HK-2 (cell line): ENCODE measurements around the gene PYGB.
A peak's percentile ranks its signal among the peaks of the same experiment; 100 is the strongest.

Experiments
- DNase-seq: peaks from one replicate; pipeline ENCODE4 v3.0.0-alpha.2; 2018; ENCODE audit not compliant: unreplicated experiment

PYGB gene

GRCh38 chr20:25247956-25248785 lies at the start of gene PYGB:
PYGB (plus strand) TSS chr20:25248085; CDS start chr20:25248179, 94 bp downstream.
- DNase-seq, result peak; percentile 89

GRCh38 chr20:25198663-25199383 lies 49.1 kb upstream of the PYGB start:
- DNase-seq, result no peak

GRCh38 chr20:25199473-25200260 lies 48.2 kb upstream of the PYGB start:
- no peak for DNase-seq

GRCh38 chr20:25203089-25203488 lies 44.8 kb upstream of the PYGB start:
- no peak for DNase-seq

- no peak for DNase-seq
These were observed 44.0 kb upstream of the PYGB start for GRCh38 chr20:25203871-25204320.

- DNase-seq, result no peak
These were observed 43.2 kb upstream of the PYGB start for GRCh38 chr20:25204550-25205276.

- DNase-seq, result no peak
These were observed 42.4 kb upstream of the PYGB start for GRCh38 chr20:25205277-25206062.

- no peak for DNase-seq
These were observed 41.9 kb upstream of the PYGB start for GRCh38 chr20:25206063-25206403.

GRCh38 chr20:25206548-25206947 lies 41.3 kb upstream of the PYGB start:
- no peak for DNase-seq

GRCh38 chr20:25207149-25207959 lies 40.5 kb upstream of the PYGB start:
- no peak for DNase-seq

GRCh38 chr20:25207960-25208534 lies 39.8 kb upstream of the PYGB start:
- no peak for DNase-seq

GRCh38 chr20:25209400-25209799 lies 38.5 kb upstream of the PYGB start:
- no peak for DNase-seq

GRCh38 chr20:25209911-25210310 lies 38.0 kb upstream of the PYGB start:
- no peak for DNase-seq

- no peak for DNase-seq
These were observed 36.6 kb upstream of the PYGB start for GRCh38 chr20:25211273-25211672.

- no peak for DNase-seq
These were observed 35.6 kb upstream of the PYGB start for GRCh38 chr20:25212242-25212641.

- no peak for DNase-seq
These were observed 34.1 kb upstream of the PYGB start for GRCh38 chr20:25213566-25214425.

GRCh38 chr20:25214426-25214790 lies 33.5 kb upstream of the PYGB start:
- DNase-seq, result no peak

GRCh38 chr20:25214819-25215218 lies 33.1 kb upstream of the PYGB start:
- DNase-seq, result no peak

- no peak for DNase-seq
These were observed 32.4 kb upstream of the PYGB start for GRCh38 chr20:25215521-25215920.
